ENCODE data around the gene HAGHL. TPM values are rescaled to one million over a fixed set of nuclear protein-coding genes. Genes with fewer than 3 reads are reported as not detected.

HAGHL gene
- total RNA-seq, 2 donors from 2014 or later: 8.9 to 11.4 TPM

DNA sequence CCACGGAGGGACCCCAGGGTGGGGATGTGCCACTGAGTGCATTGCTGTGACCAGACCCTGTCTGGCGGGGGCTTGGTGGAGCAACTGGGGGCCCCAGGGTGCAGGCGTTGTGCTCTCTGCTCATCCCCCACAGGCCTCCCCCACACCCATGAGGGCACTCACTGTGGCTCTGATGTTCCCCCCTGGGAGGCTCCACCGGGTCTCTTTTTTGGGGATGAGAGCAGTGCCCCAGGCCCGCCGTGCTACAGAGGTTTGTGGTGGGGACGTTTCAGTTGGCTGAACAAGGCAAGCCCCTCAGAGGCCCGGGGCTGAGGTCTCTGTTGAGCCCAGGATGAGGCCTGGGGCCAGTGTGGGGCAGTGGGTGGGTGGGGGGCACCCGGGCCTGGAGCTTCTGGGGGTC is 3.2 kb upstream of the HAGHL start:
- peaks cover 3% of the 10 kb centered on the region for H3K4me1 Mint-ChIP-seq
- WGBS, 2 experiments (ENCODE audit: insufficient coverage in 1 of 2, insufficient read length in 1 of 2): 92 to 100% methylated on average over 2 to 9 of the region's 9 CpGs
- Histone ChIP-seq H3K9me3 (ENCODE audit: control insufficient read depth, low read length) (no peaks in the 10 kb centered on the region), H3K4me3 (ENCODE audit: low read length) (no peak overlapping the region), H3K9ac (ENCODE audit: extremely low read depth, low read length, poor library complexity, severe bottlenecking) (no peak overlapping the region), H3K27ac (ENCODE audit: low read depth, low read length) (no peak overlapping the region), H3K4me1 (ENCODE audit: control insufficient read depth, insufficient read depth, low read length) (peaks cover 7% of the 10 kb centered on the region), H3K27me3 (ENCODE audit: control insufficient read depth, insufficient read depth, low read length, poor library complexity, severe bottlenecking) (peaks cover 19% of the 10 kb centered on the region), H3K36me3 (ENCODE audit: control insufficient read depth, insufficient read depth, low read length) (no peaks in the 10 kb centered on the region)
- H3K36me3 Mint-ChIP-seq (ENCODE audit: low read depth): no peaks in the 10 kb centered on the region
- H3K9me3 Mint-ChIP-seq: no peaks in the 10 kb centered on the region
- TF ChIP-seq, protein P1, sequence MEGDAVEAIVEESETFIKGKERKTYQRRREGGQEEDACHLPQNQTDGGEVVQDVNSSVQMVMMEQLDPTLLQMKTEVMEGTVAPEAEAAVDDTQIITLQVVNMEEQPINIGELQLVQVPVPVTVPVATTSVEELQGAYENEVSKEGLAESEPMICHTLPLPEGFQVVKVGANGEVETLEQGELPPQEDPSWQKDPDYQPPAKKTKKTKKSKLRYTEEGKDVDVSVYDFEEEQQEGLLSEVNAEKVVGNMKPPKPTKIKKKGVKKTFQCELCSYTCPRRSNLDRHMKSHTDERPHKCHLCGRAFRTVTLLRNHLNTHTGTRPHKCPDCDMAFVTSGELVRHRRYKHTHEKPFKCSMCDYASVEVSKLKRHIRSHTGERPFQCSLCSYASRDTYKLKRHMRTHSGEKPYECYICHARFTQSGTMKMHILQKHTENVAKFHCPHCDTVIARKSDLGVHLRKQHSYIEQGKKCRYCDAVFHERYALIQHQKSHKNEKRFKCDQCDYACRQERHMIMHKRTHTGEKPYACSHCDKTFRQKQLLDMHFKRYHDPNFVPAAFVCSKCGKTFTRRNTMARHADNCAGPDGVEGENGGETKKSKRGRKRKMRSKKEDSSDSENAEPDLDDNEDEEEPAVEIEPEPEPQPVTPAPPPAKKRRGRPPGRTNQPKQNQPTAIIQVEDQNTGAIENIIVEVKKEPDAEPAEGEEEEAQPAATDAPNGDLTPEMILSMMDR (conservative IDR thresholded peaks at IDR 0.05): no peak
- no peak for DNase-seq
- no peak overlapping the region for H3K4me3 Mint-ChIP-seq
- H3K27me3 Mint-ChIP-seq (ENCODE audit: insufficient read depth): peaks cover 15% of the 10 kb centered on the region
- no peak overlapping the region for H3K27ac Mint-ChIP-seq

DNA sequence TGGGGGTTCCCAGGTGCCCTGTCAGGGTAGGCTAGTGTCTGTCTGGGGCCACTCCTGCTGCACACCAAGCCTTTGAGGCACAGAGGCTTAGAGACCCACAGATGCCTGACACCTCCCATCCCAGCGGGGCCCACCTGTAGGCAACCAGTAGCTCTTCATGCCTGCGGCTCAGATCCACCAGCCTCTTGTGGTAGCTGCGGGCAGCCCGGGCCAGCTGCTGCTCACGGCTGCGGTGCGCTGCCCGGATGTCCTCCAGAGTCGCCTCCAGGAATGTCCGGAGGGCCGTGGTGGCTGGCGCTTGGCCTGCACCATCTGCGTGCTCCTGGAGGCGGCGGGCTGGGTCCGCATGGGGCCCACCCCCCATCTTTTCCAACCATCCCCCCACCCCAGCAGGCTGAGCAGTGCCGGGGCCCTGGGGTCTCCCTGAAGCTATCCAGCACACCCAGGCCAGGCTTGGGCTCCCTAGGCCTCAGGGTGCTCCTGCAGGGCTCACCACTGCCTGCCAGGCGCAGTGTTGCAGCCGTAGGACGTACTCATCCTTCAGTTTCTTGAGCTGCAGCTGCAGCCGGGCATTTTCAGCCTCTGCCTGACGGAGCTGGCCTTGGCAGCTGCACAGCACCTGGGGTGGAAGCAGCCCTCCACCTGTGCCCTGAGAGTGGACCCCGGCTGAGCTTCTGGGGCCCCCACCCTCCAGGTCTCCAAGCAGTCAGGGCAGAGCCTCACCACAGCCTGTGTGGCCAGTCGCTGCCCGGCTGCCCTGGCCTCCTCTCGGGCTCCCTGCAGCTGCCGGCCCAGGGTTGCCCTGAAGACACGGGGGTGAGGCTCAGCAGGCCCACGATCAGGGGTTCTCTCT is 2.5 kb upstream of the HAGHL start:
- H3K27me3 Mint-ChIP-seq (ENCODE audit: insufficient read depth): peaks cover 15% of the 10 kb centered on the region
- H3K27me3 ChIP-seq (ENCODE audit: control insufficient read depth, insufficient read depth, low read length, poor library complexity, severe bottlenecking): peaks cover 19% of the 10 kb centered on the region
- H3K36me3 ChIP-seq (ENCODE audit: control insufficient read depth, insufficient read depth, low read length): no peaks in the 10 kb centered on the region
- H3K9me3 ChIP-seq (ENCODE audit: control insufficient read depth, low read length): no peaks in the 10 kb centered on the region
- 90 to 96% methylated on average over 18 to 29 of the region's 29 CpGs for WGBS, 2 experiments (ENCODE audit: insufficient coverage in 1 of 2, insufficient read length in 1 of 2)
- H3K4me3 Mint-ChIP-seq: no peak overlapping the region
- H3K9me3 Mint-ChIP-seq: no peaks in the 10 kb centered on the region
- H3K9ac ChIP-seq (ENCODE audit: extremely low read depth, low read length, poor library complexity, severe bottlenecking): no peak overlapping the region
- TF ChIP-seq, protein P1 (conservative IDR thresholded peaks at IDR 0.05): no peak
- peaks cover 3% of the 10 kb centered on the region for H3K4me1 Mint-ChIP-seq
- H3K27ac ChIP-seq (ENCODE audit: low read depth, low read length): no peak overlapping the region
- H3K4me1 ChIP-seq (ENCODE audit: control insufficient read depth, insufficient read depth, low read length): peaks cover 7% of the 10 kb centered on the region
- H3K4me3 ChIP-seq (ENCODE audit: low read length): no peak overlapping the region
- no peak for DNase-seq
- no peaks in the 10 kb centered on the region for H3K36me3 Mint-ChIP-seq (ENCODE audit: low read depth)
- no peak overlapping the region for H3K27ac Mint-ChIP-seq

DNA sequence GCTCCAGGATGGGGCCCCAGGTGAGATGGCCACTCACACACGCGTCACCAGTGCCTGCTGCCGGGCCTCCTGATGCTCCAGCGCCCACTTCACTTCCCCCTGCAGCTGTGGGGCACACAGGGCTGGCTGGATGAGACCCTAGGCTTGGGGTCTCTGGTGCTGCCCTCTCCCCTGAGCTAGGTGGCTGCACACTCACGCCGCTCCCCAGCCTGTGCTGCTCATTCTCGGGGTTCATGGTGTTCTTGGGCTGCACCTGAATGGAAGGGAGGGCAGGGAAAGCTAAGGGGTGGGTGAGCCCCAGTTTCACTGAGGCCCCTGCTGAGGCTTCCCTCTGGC is 1.9 kb upstream of the HAGHL start:
- TF ChIP-seq, protein P1 (conservative IDR thresholded peaks at IDR 0.05): no peak
- no peaks in the 10 kb centered on the region for H3K36me3 ChIP-seq (ENCODE audit: control insufficient read depth, insufficient read depth, low read length)
- WGBS, 2 experiments (ENCODE audit: insufficient coverage in 1 of 2, insufficient read length in 1 of 2): 93 to 100% methylated on average over 5 to 7 of the region's 7 CpGs
- no peak overlapping the region for H3K27ac ChIP-seq (ENCODE audit: low read depth, low read length)
- H3K27me3 ChIP-seq (ENCODE audit: control insufficient read depth, insufficient read depth, low read length, poor library complexity, severe bottlenecking): peaks cover 19% of the 10 kb centered on the region
- H3K9me3 ChIP-seq (ENCODE audit: control insufficient read depth, low read length): no peaks in the 10 kb centered on the region
- Mint-ChIP-seq H3K4me1 (peaks cover 3% of the 10 kb centered on the region), H3K9me3 (no peaks in the 10 kb centered on the region), H3K36me3 (ENCODE audit: low read depth) (no peaks in the 10 kb centered on the region), H3K4me3 (no peak overlapping the region), H3K27me3 (ENCODE audit: insufficient read depth) (peaks cover 15% of the 10 kb centered on the region), H3K27ac (no peak overlapping the region)
- no peak for DNase-seq
- peaks cover 5% of the 10 kb centered on the region for H3K4me1 ChIP-seq (ENCODE audit: control insufficient read depth, insufficient read depth, low read length)
- no peak overlapping the region for H3K9ac ChIP-seq (ENCODE audit: extremely low read depth, low read length, poor library complexity, severe bottlenecking)
- no peak overlapping the region for H3K4me3 ChIP-seq (ENCODE audit: low read length)
